ENCODE measurements around the gene XYLT1.

The XYLT1 gene

GRCh38 chr16:17053536-17054160, 417.1 kb downstream of the XYLT1 start:
- no peak for DNase-seq (ENCODE audit: low spot score)
- Histone ChIP-seq H3K4me3 (no peak overlapping the region), H3K27ac (no peak overlapping the region)
- TF ChIP-seq, protein P1, sequence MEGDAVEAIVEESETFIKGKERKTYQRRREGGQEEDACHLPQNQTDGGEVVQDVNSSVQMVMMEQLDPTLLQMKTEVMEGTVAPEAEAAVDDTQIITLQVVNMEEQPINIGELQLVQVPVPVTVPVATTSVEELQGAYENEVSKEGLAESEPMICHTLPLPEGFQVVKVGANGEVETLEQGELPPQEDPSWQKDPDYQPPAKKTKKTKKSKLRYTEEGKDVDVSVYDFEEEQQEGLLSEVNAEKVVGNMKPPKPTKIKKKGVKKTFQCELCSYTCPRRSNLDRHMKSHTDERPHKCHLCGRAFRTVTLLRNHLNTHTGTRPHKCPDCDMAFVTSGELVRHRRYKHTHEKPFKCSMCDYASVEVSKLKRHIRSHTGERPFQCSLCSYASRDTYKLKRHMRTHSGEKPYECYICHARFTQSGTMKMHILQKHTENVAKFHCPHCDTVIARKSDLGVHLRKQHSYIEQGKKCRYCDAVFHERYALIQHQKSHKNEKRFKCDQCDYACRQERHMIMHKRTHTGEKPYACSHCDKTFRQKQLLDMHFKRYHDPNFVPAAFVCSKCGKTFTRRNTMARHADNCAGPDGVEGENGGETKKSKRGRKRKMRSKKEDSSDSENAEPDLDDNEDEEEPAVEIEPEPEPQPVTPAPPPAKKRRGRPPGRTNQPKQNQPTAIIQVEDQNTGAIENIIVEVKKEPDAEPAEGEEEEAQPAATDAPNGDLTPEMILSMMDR (IDR thresholded peaks at IDR 0.05) = no peak
